GM11168 (cell line): ENCODE measurements around the gene KCNN3.

Experiments used
- in situ Hi-C: fragments of 300-500 bp; cut with MboI; formaldehyde crosslinking; loops from one replicate; pipeline ENCODE4 v1.12.0; 2022; ENCODE audit warnings: low sequenced_read_pairs; ENCODE audit not compliant: unreplicated experiment

Gene KCNN3

GRCh38 chr1:154845174-154845573, 24.9 kb downstream of the KCNN3 start:
- in situ Hi-C loops, result no loop called here

- in situ Hi-C loops, result no loop called here
Observed at GRCh38 chr1:154844297-154844681, 25.8 kb downstream of the KCNN3 start.

DNA sequence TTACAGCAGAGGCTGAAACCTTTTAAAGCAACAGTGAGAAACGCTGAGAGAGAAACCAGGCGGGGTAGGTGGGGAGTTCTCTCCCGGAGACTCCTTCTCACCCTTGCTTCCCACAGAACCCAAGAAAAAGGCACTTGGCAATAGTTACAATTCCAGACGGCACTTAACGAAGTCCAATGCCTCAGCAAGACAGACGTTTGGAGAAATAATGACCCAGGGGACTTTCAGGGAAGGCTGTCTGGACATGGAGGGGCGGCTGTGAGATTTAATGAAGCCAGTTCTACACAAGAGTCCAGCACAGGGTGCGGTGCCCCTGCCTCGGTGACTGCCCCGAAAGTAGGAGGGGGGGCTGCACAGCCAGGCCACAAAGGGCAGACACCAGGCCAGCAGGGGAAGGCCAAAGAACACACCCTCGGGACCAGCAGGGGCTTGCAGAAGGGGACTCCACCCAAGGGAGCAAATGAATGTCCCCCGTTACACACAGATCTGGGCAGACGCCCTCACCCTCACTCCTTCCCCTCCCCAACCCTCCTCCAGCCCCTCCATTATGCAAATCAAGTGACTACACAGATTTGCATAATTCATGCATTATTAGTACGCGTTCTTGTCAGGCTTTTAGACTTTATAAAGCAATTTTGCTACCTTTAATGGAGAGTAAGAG, 26.3 kb downstream of the KCNN3 start:
- in situ Hi-C loops, result no loop called here

GRCh38 chr1:154842635-154843034, 27.4 kb downstream of the KCNN3 start:
- in situ Hi-C loops, result no loop called here

DNA sequence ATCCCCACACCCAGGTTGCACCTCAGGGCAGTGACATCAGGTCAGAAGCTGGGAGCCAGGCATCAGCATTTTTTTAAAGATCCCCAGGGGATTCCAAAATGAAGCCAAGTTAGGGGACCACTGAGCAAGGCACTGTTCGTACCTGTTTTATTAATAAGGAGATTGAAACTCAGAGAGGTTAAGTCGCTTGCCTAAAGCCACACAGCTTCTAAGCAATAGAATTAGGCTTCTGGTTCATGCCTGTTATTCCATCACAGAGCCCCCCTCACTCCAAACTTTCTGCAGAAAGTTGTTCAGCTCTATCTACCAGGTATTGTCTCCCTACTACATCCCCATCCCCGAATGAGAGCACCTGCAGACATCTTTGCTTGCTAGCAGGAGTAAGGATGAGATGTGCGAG, 28.7 kb downstream of the KCNN3 start:
- in situ Hi-C loops, result no loop called here

DNA sequence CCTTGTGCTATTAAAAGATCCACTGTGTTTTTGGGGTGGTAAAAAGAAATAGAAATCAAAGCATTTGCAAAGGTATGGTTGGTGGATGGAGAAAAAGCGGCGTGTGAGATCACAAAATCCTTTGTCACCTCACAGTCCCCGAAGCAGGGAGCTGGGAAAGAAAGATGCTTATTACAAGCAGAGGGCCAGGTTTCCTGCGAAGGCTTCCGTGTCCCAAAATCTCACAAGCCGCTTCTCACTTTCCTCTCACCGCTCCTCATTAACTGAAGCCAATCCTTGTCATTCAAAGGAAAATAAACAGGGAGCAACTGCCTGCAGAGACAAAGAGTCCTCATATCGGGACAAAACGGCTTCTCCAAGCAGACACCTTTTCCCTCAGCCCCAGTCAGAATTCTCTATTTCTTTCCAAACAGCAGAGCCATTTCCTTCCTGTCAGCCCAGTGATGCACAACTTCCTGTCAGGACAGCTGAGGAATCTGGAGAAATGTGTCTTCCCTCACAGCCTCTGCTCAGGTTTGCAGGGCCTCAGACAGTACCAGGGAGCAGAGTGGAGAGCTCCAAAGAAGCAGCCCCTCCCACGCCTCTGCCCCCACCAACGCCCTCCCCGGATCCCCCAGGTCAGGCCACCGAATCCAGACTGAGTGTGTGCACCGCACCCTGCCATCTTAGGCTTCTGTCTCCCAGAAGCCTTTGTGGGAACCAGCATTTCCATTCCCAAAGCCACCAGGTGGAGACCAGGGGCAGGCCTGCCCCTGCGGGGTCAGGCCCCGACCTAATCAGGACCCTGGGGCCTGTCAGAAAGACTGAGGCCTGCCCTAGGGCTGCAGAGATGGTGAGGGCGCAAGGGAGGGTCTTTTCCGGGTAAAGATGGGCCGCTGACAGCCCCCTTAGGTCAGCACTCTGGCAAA, 29.6 kb downstream of the KCNN3 start:
- in situ Hi-C loops, result no loop called here

DNA sequence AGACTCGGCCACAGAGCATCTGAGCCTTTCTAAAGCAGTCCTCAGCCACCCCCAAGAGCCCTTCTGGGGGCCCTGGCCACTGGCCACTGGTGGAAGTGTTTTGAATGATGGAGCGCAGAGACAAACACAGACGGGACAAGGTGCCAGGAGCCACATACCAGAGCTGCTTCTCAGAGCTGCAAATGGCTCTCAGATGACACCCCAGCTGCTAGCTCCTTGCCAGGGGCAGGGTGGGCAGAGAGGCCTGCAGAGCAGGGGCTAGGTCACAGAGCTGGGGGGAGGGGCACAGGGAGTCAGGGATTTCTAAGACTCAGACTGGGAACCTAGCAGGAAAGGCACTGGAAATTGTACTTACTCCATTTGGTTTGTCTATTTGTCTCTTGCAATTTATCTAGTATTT, 30.4 kb downstream of the KCNN3 start:
- in situ Hi-C loops, result no loop called here

DNA sequence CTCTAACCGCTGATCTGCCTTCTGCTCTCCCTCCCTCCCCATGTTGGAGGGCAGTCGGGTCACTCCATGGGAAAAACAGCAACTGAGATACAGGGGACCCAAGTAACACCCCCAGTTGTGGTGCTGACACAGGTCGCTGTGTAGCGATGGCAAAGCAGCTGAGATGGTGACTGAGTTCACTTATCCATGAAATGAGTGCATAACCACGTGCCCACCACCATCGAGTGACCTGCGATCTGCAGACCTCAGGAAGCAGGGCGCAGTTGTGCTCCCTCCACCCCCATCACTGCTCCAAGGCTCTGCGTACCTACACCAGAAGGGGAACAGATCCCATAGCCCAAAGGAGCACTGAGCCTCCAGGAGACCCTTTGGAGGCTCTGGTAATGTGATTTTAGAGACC, 31.1 kb downstream of the KCNN3 start:
- in situ Hi-C loops, result no loop called here

- in situ Hi-C loops, result no loop called here
Observed at GRCh38 chr1:154838461-154838860, 31.6 kb downstream of the KCNN3 start.

DNA sequence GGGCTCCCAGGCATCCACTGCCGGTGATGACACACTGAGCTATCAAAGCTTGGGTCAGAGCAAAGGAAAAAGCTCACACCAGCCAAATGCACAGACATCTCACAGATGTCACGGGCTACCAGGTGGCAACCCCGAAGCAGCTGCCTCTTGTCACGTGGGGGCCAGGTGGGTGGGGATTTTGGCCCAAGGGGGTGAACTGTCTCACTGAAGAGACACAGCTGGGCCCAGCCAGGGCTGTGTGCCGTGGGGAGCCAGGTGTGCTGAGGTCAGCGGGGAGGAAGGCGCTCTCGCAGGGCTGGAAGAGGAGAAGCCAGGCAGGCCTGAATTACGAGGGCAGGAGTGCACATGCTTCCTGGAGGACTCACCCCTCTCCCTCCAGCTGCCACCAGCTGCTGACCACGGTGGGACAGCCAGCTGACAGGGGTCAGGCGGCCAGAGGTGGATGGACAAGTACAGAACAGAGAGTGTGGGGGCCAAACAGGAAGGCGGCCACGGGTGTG, 32.4 kb downstream of the KCNN3 start:
- in situ Hi-C loops, result no loop called here

GRCh38 chr1:154837034-154837671, 32.9 kb downstream of the KCNN3 start:
- in situ Hi-C loops, result no loop called here

DNA sequence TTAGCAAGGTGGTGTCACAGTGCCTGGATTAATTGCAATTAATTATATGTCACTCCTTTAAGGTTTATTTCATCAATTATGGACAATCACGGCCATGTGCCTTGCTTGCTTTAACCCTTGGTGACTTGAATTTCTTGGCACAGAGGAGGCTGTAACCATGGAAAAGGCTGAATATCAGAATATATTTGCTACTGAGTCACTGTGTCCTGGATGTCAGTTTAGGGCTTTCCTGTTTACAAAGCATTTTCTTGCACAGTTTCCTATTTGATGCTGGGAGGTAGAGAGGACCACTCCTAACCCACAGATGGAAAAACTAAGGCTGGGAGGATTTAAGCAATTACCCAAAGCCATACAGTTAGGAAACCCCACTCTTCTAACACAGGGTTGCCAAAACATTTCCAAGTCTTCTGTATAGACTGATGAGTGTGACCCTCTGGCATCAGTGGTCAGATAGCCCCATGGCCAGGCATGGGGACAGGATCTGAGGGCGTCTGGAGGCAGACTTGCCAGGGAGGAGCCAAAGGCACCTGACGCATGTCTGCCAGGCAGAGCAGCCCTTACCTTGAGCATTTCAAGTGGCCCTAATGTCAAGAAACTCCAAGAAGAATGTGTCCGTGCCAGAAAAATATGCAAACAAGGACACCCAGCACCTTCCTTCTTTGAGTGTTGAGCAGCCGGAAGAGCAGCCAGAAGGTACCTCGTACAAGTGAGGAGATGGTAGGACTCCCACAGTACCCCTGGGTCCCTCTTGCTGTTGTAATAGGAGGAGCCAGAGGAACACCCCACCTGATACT, 34.4 kb downstream of the KCNN3 start:
- in situ Hi-C loops, result no loop called here

DNA sequence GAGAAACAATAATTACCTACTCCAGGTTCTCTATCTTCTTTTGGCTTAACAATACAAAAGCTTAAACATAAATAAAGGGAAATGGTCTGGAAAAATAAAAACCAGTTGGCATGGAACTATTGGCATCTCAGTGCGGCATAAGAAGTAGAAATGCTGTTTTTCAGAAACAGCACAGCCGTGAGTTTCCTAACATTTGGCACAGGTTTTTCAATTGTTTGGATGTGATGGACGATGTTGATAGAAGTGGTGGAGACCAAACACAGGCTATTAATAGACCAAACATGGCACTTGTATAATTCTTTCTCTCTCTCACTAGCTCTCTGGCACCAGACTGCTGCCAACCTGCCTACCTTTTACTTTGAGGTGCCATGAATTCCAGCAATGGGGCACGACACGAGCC, 36.2 kb downstream of the KCNN3 start:
- in situ Hi-C loops, result no loop called here

DNA sequence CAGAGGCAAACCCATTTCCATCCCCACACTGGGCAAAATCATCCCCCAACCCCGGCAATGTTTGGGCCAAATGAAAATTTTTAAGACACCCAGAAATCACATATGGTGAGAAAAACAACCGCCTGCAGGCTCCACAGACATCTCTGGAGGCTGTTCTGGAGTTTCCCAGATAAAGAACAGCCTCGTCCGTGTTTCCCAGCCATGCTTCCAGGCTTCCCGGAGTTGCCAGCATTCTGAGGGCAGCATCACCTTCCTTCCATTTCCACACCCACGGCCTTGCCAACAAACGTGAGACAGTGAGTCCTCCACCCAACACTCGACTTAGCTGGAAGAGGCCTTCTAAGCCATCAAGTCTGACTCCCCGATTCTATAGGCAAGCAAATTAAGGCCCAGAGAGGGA, 36.9 kb downstream of the KCNN3 start:
- in situ Hi-C loops, result no loop called here

GRCh38 chr1:154832384-154832783, 37.7 kb downstream of the KCNN3 start:
- in situ Hi-C loops, result no loop called here

DNA sequence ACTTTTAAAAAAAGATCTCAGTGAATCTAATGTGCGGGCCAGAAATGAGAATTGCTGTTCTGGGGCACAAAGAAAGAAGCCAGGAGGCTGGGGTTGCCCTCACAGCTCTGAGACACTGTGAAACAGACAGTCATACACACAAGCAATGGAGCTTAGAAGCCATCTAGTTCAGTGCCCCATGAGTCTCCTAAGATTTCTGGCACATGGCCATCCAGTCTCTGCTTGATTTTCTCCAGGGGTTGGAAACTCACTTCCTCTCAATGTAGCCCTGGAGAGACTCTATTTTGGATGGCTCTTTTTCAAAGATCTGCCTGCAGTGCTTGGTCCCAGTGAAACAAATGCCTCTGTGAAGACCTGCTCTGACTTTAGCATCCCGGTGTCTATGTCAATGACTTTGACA, 38.6 kb downstream of the KCNN3 start:
- in situ Hi-C loops, result no loop called here

DNA sequence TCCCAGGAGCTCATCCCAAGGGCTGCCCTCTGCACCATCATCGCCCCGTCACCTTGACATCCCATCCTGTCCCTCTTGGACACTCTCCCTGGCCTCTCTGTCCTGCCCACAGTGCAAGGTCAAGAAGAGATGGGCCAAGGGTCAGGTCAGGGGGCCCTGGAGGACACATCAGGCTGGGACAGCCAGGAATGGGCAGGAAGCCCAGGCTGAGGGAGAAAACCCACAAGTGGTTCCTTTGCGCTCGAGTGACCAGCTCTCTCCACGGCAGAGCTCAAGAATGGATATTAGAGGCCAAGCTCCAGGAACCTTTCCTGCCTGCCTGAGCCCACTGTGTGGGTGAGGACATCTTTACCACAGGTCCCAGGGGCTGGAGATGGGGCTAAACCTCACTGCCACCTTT, 41.0 kb downstream of the KCNN3 start:
- in situ Hi-C loops, result no loop called here

- in situ Hi-C loops, result no loop called here
Observed at GRCh38 chr1:154824179-154825000, 45.7 kb downstream of the KCNN3 start.

- in situ Hi-C loops, result no loop called here
Observed at GRCh38 chr1:154822717-154823116, 47.4 kb downstream of the KCNN3 start.
